GM19025 (cell line): ENCODE measurements around the gene SLC7A1.

Experiments
- ATAC-seq: cut with Tn5 transposase; IDR thresholded peaks from one replicate; pipeline ENCODE4 v1.9.1; 2021; ENCODE audit warnings: mild to moderate bottlenecking, low read depth, moderate library complexity; ENCODE audit not compliant: unreplicated experiment

SLC7A1 gene

DNA sequence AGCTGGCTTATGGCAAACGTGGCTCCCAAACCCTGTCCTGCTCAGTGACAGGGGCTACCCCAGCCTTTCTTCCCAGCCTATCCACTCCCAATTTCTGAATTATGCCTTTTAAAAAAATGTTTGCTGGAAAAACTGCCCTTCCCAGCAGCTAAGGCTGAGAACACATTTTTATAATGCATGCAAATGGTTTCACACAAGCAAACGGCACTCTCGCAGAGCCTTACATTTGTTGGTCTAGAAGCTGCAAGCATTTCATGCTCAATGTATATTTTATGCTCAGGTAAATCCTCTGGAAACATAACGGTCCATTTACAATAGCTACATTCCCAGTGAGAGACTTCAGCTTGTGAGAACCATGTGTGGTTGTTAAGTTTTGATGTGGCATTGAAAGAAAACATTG is 61.4 kb downstream of the SLC7A1 start:
- ATAC-seq, result no peak

DNA sequence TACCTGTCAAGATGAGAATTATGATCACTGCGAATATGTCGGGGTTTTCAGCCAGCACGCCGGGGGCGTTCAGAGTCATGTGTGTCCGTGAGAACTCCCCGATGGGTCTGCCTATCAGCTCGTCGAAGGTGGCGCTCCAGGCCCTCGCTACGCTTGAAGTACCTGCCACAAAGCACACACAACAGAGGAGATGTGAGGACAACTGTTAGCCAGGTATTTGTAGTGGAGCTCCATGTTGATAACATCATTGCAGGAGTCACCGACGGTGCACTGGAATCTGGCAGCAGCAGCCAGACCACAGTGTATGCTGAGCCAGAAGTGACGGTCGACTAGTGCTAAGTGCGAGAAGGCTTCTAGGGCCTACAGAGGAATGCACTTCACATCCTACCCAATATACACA is 62.7 kb downstream of the SLC7A1 start:
- no peak for ATAC-seq

DNA sequence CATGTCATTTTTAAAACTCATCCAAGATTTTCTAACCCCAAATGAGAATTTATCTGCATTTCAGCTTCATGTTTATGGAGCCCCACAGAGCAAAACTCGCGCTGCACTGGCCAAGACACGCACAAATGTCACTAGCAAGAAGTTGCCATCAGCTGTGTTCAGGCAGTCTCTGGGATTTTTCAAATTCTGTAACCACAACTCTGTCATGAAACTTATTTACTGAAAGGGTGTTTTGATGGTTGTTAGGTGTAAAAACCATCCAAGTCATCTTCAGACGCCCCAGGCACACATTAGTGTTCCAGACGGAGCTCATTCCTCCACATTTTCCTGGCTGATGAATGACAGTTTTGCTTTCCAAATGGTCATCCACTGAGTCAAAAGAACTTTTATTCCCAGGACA is 63.4 kb downstream of the SLC7A1 start:
- no peak for ATAC-seq

DNA sequence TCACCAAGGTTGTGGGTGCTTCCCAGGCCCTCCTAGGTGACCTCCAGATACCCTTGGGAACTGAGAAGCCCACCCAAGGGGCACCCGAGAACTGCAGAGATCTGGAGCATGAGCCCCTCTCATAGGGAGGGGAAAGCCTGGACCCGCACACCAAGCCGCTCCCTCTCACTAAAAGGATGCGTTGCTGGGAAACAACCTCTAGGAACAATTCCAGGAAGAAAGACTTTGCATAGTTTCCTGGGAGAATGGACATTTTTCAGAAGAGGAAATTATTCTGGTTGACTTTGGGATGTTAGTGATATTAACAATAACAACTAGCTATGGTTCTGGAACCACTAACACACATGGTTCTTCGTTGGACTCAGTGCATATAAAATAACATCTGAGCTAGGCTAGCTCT is 64.6 kb downstream of the SLC7A1 start:
- ATAC-seq, result no peak

DNA sequence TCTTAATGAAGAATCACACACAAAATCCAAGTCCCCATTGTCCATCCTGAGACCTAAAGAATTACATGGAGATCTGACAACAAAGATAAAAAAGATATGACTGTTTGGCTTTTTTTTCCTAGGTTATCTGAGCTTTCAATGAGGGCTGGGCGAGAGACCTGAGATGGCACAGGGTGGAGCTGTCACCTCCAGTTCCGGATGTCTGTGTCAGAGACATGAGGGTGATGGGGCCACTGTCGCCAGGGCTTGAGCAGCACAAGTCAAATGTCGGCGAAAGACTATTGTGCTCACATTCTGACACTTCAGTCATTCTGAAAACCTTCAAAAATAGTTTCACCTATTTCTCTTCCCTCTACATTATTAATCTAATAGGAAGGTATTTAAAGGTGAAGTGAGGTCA is 65.7 kb downstream of the SLC7A1 start:
- no peak for ATAC-seq

DNA sequence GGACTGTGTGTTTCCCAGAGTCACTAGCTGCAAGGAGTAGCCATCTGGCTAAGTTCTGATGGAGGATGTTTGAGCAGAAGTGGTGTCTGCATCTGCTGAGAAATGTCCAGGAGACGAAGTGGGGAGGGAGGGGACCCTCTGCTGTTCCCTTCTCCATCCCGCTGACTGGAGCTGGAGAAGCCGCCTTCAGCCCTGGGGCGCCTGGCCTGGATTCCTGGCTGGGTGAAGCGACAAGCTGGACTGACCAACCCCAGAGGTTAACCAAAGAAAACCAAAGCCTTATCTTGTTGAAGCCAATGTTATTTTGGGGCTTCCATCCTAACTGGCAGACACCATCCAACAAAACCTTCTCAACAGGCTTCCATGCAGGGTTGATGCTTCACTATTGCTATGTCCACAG is 67.6 kb downstream of the SLC7A1 start:
- ATAC-seq, result no peak

DNA sequence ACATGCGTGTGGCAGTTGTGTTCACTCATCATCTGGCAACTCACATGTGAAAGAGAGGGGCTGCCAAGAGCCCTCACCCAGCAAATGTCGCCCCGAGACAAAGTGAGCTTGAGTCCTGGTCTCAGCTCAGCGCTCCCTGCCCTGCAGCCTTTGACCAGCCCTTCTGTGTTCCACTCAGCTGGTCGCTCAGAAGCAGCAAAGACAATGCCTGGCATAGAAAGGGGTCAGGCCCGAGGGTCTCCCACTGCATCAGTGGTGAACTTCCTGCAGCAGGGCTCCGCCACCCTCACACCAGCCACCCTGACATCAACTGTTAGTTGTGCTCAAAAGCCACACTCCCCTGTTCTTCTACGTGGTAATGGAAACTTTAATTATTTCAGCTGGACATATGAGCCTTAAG is 68.0 kb downstream of the SLC7A1 start:
- ATAC-seq, result no peak

DNA sequence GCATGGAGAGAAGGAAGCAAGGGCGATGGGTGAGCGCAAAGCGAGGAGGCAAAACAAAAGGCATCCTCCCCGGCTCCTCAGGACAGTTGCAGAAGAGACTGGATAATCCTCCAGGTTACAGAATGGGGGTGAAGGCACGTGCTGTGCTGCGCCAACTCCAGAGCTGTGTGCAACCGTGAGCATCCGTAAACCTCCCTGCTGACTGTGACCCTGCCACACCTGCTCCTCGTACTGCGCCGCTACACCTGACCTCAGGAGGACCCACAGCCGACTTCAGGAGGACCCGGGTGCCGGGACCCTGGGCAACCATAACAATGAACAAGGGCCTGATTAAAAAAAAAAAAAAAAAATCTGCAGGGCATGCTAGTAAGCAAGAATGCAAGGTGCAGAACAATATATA is 68.7 kb downstream of the SLC7A1 start:
- ATAC-seq, result no peak

DNA sequence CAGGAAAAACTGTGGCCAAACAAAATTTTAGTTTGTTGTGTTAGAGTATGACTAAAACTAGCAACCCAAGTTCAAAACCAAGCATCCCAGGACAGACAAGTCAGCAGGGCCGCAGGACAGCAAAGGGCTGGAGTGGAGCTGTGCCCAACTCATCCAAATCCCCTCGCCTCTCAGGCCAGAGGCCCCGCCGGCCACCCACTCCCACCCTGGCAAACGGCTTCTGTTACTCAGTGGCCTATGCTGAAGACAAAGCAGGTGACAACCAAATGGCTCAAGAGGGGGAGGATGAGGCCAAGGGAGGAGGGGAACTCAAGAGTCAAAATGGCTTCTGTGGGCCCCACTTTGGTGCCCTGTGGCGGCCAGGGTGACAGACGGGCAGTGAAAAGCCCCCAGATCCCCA is 69.7 kb downstream of the SLC7A1 start:
- ATAC-seq, result no peak

DNA sequence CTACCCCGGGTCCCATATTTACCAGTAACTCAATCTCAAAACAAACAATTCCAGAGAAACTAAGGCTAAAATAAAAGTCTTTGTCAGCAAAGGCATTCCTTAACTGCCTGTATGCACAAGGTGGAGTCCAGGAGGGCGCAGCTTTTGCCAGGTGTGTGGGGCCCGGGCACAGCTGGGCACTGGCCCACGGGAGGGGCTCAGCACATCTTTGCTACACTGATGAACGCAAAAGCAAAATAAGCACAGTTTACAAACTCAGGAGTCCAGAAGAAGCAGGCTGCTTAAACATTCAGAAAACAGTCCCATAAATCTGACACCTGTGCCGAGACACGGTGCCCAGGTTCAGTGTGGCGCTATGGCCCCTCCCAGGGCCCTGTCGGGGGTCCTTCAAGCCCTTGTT is 70.8 kb downstream of the SLC7A1 start:
- ATAC-seq, result no peak

DNA sequence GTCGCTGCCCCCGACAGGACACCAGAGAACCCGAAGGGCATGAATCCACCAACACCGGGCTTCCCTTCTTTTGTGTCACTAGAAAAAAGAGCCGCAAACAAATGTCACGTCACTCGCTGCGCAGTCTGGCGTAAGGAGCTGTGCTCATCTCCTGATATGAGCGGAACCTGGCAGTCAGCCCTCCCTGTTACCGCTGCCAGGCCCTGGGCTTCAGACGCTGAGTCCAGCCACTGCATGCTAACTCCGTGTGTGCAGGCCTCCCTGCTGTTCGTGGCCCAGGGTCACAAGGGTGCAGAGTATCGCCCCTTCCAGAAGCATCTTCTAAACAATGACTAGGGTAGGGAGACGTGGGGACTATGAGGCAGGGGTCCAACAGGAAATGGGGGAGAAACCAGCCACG is 71.3 kb downstream of the SLC7A1 start:
- ATAC-seq, result no peak

DNA sequence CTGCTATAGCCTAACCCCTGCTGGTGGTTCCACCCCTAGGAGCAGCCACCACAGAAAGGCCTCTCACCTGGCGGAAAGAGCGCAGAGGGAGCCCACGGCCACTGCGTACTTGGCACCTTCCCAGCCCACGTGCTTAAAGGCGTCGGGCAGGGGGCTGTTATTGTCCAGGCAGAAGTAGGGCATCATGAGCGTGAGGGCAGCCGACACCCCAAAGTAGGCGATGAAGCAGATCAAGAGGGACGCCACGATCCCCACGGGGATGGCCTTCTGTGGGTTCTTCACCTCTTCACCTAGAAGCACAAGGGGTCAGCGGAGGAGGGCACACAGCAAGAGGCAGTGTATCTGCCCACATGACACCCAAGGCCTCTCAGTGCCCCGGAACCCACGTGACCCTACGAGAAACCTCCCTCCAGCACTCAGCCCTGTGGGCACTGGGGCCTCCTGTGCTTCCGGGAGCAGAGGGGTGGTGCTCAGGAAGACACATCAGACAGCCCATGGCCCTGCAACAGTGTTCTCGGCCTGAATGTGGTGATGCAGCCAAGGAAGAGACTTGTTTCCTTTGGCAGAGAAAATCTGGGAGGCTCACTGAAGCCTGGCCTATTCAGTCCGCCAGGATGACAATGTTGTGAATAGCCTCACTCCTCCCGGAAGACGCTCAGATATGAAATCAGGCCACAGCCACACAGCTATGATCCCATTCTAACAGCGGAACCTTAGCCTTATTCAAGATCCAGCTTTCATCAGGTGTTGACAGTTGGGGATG is 72.1 kb downstream of the SLC7A1 start:
- no peak for ATAC-seq

DNA sequence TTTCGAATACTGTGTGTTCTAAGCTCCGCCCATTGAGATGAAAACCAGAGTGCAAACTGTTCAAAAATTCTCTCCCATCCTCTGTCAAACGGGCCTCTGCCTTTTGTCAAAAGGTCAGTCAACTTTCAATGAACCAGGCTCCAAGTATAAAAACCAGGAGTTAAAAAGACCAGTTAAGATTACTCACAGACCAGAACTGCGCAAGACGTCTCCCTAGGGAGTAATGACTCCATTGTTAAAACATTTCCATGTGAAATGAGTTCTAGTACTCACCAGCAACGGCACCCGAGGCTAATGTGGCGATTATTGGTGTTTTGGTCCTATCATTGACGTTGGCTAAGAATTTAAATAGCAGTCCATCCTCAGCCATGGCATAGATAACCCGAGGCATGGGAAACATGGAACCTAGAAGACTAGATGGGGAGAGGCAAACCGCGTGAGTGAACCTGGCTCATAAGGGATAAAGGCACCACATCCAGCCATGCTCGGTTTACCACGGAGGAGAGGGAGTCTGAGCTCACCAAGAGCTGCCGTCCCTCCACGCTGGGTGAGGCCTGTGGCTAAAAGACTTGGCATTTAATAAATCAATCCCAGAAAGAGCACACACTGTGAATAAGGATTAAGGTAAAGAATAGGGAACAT is 73.3 kb downstream of the SLC7A1 start:
- no peak for ATAC-seq

DNA sequence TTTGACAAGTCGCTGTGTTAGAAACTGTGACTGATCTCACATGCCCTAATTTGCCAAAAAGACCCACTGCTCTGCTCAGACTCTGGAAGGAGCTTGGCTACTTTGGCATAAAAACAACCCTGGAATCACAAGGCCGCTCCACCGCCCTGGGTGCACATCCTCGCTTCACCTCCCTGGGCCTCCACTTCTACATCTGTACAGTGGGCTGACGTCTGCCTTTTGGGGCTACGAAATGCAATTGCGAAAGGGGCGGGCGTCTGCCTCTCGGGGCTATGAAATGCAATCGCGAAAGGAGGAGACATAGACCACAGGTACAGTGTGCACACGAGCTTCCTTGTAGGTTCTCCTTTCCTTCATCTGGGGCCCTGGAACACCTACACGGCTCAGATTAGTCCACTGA is 74.2 kb downstream of the SLC7A1 start:
- no peak for ATAC-seq

DNA sequence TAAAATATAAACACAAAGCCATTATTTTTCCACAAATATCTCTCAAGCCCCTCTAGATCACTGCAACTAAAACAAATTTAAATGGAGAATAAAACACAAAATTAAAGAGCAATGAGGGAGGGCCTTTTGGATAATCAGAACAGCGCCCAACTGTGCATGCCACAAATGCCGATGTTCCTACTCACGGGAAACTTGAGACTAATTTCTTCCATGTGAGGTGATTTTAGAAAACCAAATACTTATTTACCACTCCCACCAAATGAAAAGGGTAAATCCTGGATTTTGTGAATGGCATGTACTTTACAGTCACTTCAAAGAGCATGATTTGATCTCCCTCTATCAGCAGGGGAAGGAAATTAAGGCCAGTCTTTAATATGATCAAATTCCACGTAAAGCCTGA is 74.8 kb downstream of the SLC7A1 start:
- ATAC-seq, result no peak

DNA sequence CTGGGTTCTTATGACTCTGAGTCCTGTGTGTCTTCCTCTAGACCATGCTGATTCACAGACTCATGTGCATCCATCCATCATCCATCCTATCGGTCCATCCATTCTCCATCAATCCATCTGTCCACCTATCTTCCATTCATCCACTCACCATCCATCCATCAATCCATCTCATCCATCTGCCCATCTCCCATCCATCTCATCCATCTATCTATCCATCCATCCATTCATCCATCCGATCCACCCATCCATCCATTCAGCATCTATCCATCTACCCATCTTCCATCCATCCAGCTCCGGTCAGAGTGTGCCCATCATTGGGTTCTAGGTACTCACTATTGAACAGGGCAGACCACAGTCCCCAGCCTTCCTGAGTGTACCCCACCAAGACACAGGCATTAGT is 75.6 kb downstream of the SLC7A1 start:
- no peak for ATAC-seq

DNA sequence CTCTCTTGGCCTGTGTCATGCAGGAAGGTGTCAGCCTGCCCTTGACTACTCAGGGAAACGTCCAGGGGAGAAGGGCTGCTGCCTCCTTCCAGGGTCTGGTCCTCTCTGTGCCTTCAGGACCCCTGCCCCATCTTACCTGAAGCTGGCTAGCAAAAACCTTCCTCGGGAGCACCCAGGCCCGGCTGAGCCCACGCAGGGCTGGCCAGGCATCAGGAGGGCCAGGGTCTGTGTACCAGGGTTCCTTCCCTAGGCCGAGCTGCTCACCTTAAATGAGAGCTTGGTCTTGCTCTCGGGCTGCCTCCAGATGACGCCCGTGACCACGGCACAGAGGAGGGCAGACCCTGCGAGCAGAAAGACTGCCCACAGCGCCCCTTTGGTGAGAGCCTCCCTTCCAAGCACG is 78.6 kb downstream of the SLC7A1 start:
- no peak for ATAC-seq

DNA sequence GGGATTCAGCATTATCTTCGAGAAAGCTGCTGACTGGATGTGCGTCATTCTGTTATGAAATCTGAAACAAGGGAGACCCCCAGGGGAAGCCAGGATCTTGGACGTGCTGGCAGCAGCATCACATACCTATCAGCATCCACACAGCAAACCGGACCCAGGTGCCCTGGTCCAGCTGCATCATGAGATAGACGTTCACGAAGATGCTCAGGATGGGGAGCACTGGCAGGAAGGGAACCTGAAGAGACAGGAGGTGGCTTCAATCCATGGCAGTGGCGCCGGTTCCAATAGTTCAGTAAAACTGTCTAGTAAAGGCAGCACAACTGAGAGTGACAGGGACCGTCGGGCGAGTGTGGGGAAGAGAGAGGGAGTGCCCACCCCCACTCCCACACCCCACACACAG is 79.5 kb downstream of the SLC7A1 start:
- no peak for ATAC-seq

DNA sequence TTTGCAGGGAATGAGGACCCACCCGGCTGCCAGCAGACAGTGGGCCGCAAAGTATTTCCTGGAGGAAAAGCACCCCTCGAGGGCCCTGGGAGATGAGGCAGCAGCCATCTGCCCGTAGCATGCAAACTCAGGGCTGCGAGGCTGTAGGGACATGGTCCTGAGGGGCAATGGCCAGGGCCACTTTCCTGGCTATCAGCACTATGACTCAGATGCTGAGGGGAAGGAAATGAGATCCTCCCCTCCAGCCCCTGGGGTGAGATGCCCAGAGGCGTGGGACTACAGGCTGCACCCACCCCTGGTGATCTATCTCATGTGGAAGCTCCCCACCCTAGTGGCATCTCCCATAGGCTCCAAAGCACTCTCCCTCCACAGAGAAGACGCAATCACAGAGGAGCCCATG is 80.1 kb downstream of the SLC7A1 start:
- no peak for ATAC-seq

DNA sequence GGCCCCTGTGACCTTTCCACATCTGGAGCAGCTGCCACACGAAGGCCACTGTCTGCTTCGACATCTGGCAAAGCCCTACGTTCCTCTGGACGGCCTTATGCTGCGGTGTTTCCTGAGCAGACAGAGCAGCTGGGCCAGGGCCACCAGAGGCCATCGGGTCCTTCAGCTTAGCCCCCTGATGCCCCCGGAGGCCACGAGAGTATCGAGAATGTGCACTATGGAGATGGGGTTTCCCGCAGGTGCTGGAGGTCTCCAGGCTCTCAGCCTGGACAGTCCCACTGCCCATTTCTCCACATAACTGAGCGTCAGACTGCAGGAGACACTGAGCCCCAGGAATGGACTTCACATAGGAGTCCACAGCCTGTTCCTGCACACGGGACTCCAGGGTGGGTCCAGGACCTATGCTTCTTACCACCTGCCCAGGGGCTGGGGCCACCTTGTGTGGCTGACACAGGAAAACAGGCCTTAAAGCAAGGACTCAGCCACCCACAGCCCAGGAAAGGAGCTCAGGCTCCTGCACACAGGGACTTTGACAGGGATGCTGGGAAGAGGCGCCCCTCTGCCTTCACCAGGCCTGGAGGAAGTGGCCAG is 80.7 kb downstream of the SLC7A1 start:
- no peak for ATAC-seq

DNA sequence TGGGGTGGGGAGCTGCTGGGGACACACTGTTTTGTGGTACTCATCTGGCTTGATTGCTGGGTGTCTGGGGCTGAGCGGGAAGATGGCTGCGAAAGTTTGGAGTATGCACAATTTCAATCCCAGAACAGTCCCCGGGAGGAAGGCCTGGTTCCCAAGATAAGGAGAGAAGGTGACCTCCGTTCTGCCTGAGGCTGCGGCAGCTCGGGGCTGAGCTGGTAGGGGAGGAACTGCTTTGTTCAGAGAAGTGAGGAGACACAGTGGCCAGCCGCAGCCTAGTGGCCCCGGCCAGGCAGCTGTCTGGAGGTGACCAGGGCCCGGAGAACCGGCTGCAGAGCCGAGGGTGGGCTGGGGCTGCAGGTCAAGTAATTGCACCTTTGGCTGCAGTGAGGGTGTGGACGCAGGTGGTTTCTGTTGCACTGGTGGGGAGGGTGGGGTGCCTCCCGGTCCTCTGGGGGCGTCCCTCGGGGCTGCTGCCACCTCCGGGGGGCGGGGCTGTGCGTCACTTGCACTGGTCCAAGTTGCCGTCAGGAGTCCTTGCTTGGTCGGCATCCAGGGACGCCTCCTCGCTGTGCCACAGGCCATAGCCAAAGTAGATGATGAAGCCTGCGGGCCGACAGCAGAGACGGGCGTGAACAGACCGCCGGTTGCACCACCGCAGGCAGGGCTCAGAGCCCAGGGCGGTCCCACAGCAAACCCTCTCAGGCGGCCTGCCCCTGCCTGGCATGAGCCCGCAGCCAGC is 81.3 kb downstream of the SLC7A1 start:
- ATAC-seq, result no peak
